DND-41 (cell line): Measurements from ENCODE around the gene ZBTB39.

Experiments
- CTCF ChIP-seq: IDR thresholded peaks from 2 replicates; pipeline ENCODE4 v1.5.1; 2012; ENCODE audit warnings: borderline replicate concordance, low read length, moderate library complexity, mild to moderate bottlenecking; ENCODE audit not compliant: poor library complexity, severe bottlenecking; ENCODE audit errors: extremely low read depth
- EZH2 ChIP-seq: IDR thresholded peaks from 3 replicates; pipeline ENCODE4 v1.6.1; 2012; ENCODE audit warnings: borderline replicate concordance, low read depth, mild to moderate bottlenecking, moderate library complexity, low read length, inconsistent platforms; ENCODE audit not compliant: severe bottlenecking

GRCh38 chr12:57037264-57037663 is 30.9 kb upstream of the ZBTB39 start:
- TF ChIP-seq CTCF (no peak), EZH2 (no peak)
